ENCODE data around the gene EPM2AIP1.
"Not testable (repeated sequence)": the region's sequence is repeated elsewhere in the genome, so short reads cannot be mapped to it uniquely, and the experiment has no call there.

The EPM2AIP1 gene

GRCh38 chr3:36992806-36993325 lies at the start of gene EPM2AIP1:
EPM2AIP1 (minus strand) TSS chr3:36993131; CDS start chr3:36993077, 54 bp downstream.
- no peak for DNase-seq

DNA sequence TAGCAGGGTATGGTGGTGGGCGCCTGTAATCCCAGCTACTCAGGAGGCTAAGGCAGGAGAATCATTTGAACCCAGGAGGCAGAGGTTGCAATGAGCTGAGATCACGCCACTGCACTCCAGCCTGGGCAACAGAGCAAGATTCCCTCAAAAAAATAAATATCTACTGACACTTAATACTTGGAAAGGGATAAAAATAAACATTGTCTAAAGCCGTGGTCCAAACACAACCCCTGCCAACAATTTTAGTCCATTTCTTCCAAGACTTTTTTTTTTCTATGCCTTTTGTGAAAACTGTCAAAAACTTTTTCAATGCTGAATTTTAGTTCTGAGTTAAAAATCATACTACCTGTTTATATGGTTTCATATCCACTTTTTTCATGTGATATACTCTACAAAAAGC lies 49.8 kb upstream of the EPM2AIP1 start:
- DNase-seq: not testable (repeated sequence)

- DNase-seq: no peak
These were observed 48.7 kb upstream of the EPM2AIP1 start for GRCh38 chr3:37041546-37042195.

- no peak for DNase-seq
These were observed 47.3 kb upstream of the EPM2AIP1 start for GRCh38 chr3:37040231-37040630.

- no peak for DNase-seq
These were observed 46.4 kb upstream of the EPM2AIP1 start for GRCh38 chr3:37039161-37039846.

DNA sequence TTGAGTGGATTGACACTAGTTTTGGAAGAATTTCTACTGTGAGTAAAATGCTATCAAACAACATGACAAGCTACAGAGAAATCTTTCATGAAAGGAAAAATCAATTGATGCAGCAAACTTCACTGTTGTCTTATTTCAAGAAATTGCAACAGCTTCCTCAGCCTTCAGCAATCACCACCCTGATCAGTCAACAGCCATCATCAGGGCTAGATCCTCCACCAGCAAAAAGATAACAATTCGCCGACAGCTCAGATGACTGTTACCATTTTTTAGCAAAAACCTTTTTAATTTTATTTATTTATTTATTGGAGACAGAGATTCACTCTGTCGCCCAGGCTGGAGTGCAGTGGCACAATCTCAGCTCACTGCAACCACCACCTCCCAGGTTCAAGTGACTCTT lies 44.4 kb upstream of the EPM2AIP1 start:
- DNase-seq: no peak

GRCh38 chr3:37032961-37033360 lies 40.0 kb upstream of the EPM2AIP1 start:
- no peak for DNase-seq

GRCh38 chr3:37031096-37031682 lies 38.3 kb upstream of the EPM2AIP1 start:
- DNase-seq: no peak

GRCh38 chr3:37030588-37030987 lies 37.7 kb upstream of the EPM2AIP1 start:
- no peak for DNase-seq

DNA sequence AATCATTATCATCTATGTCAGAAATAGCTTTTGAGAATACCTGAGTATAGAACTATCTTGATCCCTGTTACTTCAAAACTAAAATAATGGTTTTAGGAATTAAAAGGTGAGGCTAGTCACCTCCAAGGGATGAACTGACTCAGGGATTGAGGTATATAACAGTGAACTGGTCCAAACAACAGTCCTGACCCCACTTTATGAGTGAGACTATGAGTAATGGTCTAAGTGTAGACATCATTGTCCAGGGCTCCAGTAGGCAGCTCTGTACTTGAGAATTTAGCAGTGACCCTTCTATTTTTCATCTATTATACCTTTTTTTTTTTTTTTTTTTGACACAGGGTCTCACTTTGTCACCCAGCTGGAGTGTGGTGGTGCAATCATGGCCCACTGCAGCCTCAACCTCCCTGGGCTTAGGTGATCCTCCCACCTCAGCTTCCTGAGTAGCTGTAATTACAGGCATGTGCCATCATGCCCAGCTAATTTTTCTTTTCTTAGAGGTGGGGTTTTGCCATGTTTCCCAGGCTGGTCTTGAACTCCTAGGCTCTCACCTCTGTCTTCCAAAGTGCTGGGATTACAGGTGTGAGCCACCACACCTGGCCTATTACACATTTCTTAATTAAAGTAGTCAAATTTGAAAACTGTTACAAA lies 36.7 kb upstream of the EPM2AIP1 start:
- no peak for DNase-seq

GRCh38 chr3:37029111-37029510 lies 36.2 kb upstream of the EPM2AIP1 start:
- DNase-seq: no peak

- no peak for DNase-seq
These were observed 35.4 kb upstream of the EPM2AIP1 start for GRCh38 chr3:37028329-37028728.

DNA sequence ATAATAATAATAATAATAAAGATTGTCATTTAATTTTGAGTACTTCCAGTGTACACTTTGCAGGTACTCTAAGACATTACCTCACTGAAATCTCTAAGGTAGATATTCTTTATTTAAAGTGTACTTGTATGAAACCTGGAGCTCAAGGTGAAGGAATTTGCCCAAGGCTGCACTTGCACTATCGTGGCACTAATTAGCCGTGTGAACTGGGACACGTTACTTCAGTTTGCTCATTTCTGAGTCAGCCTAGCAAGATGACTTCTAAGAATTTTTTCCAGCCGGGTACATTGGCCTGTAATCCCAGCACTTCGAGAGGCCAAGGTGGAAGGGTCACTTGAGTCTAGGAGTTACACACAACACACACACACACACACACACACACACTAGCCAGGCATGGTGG lies 33.9 kb upstream of the EPM2AIP1 start:
- no peak for DNase-seq

DNA sequence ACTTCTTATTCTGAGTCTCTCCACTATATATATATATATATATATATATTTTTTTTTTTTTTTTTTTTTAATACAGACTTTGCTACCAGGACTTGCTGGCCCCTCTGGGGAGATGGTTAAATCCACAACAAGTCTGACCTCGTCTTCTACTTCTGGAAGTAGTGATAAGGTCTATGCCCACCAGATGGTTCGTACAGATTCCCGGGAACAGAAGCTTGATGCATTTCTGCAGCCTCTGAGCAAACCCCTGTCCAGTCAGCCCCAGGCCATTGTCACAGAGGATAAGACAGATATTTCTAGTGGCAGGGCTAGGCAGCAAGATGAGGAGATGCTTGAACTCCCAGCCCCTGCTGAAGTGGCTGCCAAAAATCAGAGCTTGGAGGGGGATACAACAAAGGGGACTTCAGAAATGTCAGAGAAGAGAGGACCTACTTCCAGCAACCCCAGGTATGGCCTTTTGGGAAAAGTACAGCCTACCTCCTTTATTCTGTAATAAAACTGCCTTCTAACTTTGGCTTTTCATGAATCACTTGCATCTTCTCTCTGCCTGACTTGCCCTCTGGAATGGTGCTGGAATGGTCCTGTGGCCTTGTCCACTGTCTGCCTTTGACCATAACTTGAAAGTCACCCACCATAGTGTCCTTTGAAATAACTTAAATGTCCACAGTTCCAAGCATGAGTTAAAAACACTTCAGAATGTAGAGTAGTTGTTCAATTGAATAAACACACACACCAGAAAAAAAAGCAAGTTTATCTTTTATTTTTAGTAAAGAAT lies 32.8 kb upstream of the EPM2AIP1 start:
- DNase-seq: no peak

GRCh38 chr3:37024820-37025405 lies 32.0 kb upstream of the EPM2AIP1 start:
- no peak for DNase-seq

DNA sequence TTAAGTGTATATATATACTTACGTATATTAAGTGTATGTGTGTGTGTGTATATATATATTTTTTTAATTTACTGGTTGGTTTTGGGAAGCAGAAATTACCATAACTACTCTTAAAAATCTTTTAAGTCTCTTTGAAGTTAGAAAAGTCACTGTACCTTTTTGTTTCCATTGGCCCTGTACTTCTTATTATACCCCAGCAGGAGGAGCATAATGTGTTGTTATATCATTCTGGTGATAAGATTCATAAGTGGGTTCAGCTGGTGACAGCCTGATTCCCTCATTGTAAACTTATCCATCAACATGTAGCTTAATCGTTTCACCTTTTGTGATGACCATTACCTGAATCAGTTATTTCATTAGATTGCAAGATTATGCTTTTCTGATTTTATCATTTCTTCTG lies 31.2 kb upstream of the EPM2AIP1 start:
- no peak for DNase-seq

GRCh38 chr3:37017683-37018082 lies 24.8 kb upstream of the EPM2AIP1 start:
- DNase-seq: no peak

DNA sequence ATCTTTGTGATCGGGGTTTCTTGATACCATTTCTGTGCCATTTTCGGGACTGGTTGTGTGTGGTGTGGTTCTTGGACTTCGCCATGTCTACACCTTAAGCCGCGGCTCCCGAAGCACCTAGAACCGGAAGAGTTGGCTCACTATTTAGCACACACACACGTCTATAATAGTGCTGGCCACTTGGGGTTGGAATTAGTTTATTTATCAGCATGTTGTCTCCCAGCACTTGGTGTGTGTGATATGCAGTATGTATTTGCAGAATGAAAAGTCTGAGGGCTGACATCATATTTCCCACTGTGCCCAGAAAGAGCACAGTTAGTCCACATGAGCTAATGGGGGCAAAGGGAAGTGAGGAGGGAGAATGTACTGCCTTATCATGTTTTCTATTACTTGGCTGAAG lies 24.0 kb upstream of the EPM2AIP1 start:
- DNase-seq: no peak

GRCh38 chr3:37015642-37016041 lies 22.7 kb upstream of the EPM2AIP1 start:
- no peak for DNase-seq

GRCh38 chr3:37014620-37015019 lies 21.7 kb upstream of the EPM2AIP1 start:
- DNase-seq: no peak

GRCh38 chr3:36993326-36994283 lies 674 bp upstream of the EPM2AIP1 start, which contains the start of gene MLH1:
MLH1 (plus strand) TSS chr3:36993518; CDS start chr3:36993548, 30 bp downstream.
- no peak for DNase-seq

Data from cortex of kidney (tissue), 1 donor.